CD14-positive monocyte (primary cell): Measurements from ENCODE around the gene SPRR2D. TPM values are rescaled to one million over a fixed set of nuclear protein-coding genes. Genes with fewer than 3 reads are reported as not detected.

Experiments
- DNase-seq, 3 donors: peaks; one replicate each; pipeline ENCODE4 v3.0.0-alpha.2; 2011 to 2022
- H2AFZ ChIP-seq: 2 replicates; pipeline ENCODE4 v1.6.0; 2012; ENCODE audit warnings: mild to moderate bottlenecking, low read depth, low read length, inconsistent platforms; ENCODE audit not compliant: insufficient read depth, poor library complexity, severe bottlenecking
- H3K27ac ChIP-seq, 2 donors: 1 replicate in 1 of 2; 2 replicates in 1 of 2; pipeline ENCODE4 v1.5.1; 2012 to 2013; ENCODE audit warnings: low read length in 2 of 2, control low read depth in 1 of 2, inconsistent platforms in 1 of 2, low read depth in 1 of 2, mild to moderate bottlenecking in 1 of 2
- H3K27me3 ChIP-seq, 2 donors: one replicate each; pipeline versions ENCODE4 v1.6.0 to v1.6.1; 2011 to 2013; ENCODE audit warnings: low read length in 2 of 2; ENCODE audit not compliant: control insufficient read depth in 2 of 2, insufficient read depth in 2 of 2
- H3K36me3 ChIP-seq, 2 donors: replicated peaks in 1 of 2; 1 replicate in 1 of 2; 2 replicates in 1 of 2; pipeline versions ENCODE4 v1.5.1 to v1.6.1; 2012 to 2013; ENCODE audit warnings: low read length in 2 of 2, control low read depth in 1 of 2, inconsistent platforms in 1 of 2, mild to moderate bottlenecking in 1 of 2; ENCODE audit not compliant: insufficient read depth in 2 of 2, control insufficient read depth in 1 of 2
- H3K4me1 ChIP-seq, 2 donors: 1 replicate in 1 of 2; 2 replicates in 1 of 2; pipeline versions ENCODE4 v1.5.1 to v1.6.1; 2012 to 2013; ENCODE audit warnings: low read length in 2 of 2, control low read depth in 1 of 2, inconsistent platforms in 1 of 2, mild to moderate bottlenecking in 1 of 2, moderate library complexity in 1 of 2; ENCODE audit not compliant: insufficient read depth in 2 of 2, control insufficient read depth in 1 of 2
- H3K4me2 ChIP-seq: replicated peaks from 2 replicates; pipeline ENCODE3; 2012; ENCODE audit warnings: low read length, moderate library complexity, mild to moderate bottlenecking; ENCODE audit not compliant: poor library complexity, severe bottlenecking; ENCODE audit errors: extremely low read depth
- H3K4me3 ChIP-seq, 3 experiments: fragments of 200-600 bp in 1 of 3; sonication (generic) in 1 of 3; replicated peaks in 1 of 3; 1 replicate in 2 of 3; 2 replicates in 1 of 3; pipeline ENCODE4 v1.5.1; 2011 to 2013; ENCODE audit warnings: low read length in 3 of 3, mild to moderate bottlenecking in 3 of 3, control low read depth in 2 of 3, low read depth in 2 of 3, inconsistent platforms in 1 of 3, moderate library complexity in 1 of 3
- H3K79me2 ChIP-seq: 2 replicates; pipeline ENCODE4 v1.6.0; 2012; ENCODE audit warnings: mild to moderate bottlenecking, control low read depth, inconsistent platforms, low read length, moderate library complexity; ENCODE audit not compliant: insufficient read depth
- H3K9ac ChIP-seq: 2 replicates; pipeline ENCODE4 v1.6.0; 2017; ENCODE audit warnings: low read length, mild to moderate bottlenecking; ENCODE audit not compliant: insufficient read depth, poor library complexity, severe bottlenecking
- H3K9me3 ChIP-seq, 2 donors: replicated peaks in 1 of 2; 1 replicate in 1 of 2; 2 replicates in 1 of 2; pipeline versions ENCODE4 v1.5.1 to v1.6.1; 2012 to 2013; ENCODE audit warnings: low read length in 2 of 2, control low read depth in 1 of 2; ENCODE audit not compliant: control insufficient read depth in 1 of 2, insufficient read depth in 1 of 2
- H4K20me1 ChIP-seq: 2 replicates; pipeline ENCODE4 v1.6.0; 2012; ENCODE audit warnings: mild to moderate bottlenecking, low read length, control low read depth, moderate library complexity; ENCODE audit not compliant: insufficient read depth
- H3K27ac Mint-ChIP-seq, 7 donors: one replicate each; pipeline ENCODE4 v1.8.0; 2020; ENCODE audit warnings: mild to moderate bottlenecking in 7 of 7, mixed read lengths in 7 of 7, moderate library complexity in 6 of 7, inconsistent platforms in 2 of 7
- H3K27me3 Mint-ChIP-seq, 3 donors: one replicate each; pipeline ENCODE4 v1.8.0; 2021 to 2022; ENCODE audit warnings: low read depth in 3 of 3, mild to moderate bottlenecking in 3 of 3, mixed read lengths in 3 of 3, moderate library complexity in 3 of 3, inconsistent platforms in 1 of 3
- H3K36me3 Mint-ChIP-seq, 2 donors: one replicate each; pipeline ENCODE4 v1.8.0; 2020; ENCODE audit warnings: mixed read lengths in 2 of 2, inconsistent platforms in 1 of 2, mild to moderate bottlenecking in 1 of 2
- H3K4me1 Mint-ChIP-seq: one replicate; pipeline ENCODE4 v1.8.0; 2020; ENCODE audit warnings: mild to moderate bottlenecking, mixed read lengths
- H3K4me3 Mint-ChIP-seq, 2 donors: one replicate each; pipeline ENCODE4 v1.8.0; 2020; ENCODE audit warnings: mild to moderate bottlenecking in 2 of 2, mixed read lengths in 2 of 2, moderate library complexity in 1 of 2
- H3K9me3 Mint-ChIP-seq, 7 donors: one replicate each; pipeline ENCODE4 v1.8.0; 2020 to 2022; ENCODE audit warnings: mixed read lengths in 7 of 7, mild to moderate bottlenecking in 6 of 7, moderate library complexity in 6 of 7, inconsistent platforms in 2 of 7
- WGBS: methylation state at CpG from one replicate; pipeline ENCODE4 v1.1.5; 2013; ENCODE audit warnings: missing lambda C conversion rate; ENCODE audit not compliant: insufficient coverage; 5-methylcytosine and 5-hydroxymethylcytosine counted together
- intact Hi-C, 2 donors: fragments of 100-400 bp; cut with micrococcal nuclease; formaldehyde crosslinking; loops; one replicate each; pipeline versions ENCODE4 v1.15.0 to v1.15.1; 2023
- polyA plus RNA-seq, 3 donors: library from polyadenylated mRNA; depleted of rRNA in 1 of 3; unstranded in 2 of 3; stranded (reverse) in 1 of 3; fragments of 300-500 nt in 2 of 3; fragments of >200 nt in 1 of 3; fragmentation: Illumina TruSeq in 2 of 3; gene quantifications; 1 replicate in 2 of 3; 2 replicates in 1 of 3; pipeline ENCODE4 v1.2.3, GENCODE V29; 2012 to 2021
- TF ChIP-seq, protein P1 (sequence below): fragments of 200-600 bp; IDR thresholded peaks from one replicate; pipeline ENCODE4 v1.8.0; 2022; ENCODE audit warnings: antibody characterized with exemption, mild to moderate bottlenecking

SPRR2D gene
- polyA plus RNA-seq, 3 donors: not detected

DNA sequence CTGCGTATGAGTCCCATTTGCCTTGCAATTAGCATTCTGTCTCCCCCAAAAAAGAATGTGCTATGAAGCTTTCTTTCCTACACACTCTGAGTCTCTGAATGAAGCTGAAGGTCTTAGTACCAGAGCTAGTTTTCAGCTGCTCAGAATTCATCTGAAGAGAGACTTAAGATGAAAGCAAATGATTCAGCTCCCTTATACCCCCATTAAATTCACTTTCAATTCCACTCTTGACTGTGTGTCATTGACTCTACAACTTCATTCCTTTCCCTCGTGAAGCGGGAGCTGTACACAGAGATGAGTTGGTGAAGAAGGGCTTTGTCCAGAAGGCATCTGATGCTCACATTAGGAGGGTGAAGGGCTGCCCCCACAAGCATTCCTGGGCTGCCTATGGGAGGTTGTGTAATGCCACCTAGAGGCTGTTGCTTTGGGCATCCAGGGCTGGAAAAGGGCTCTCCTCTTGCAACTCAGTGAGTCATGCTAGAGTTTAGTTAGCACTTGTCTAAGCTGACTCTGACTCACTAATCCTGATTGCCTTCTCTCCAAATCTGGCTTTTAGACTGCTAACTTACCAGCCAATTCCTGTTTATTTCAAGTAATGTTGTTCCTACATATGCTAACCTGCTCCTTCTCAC, 8.1 kb downstream of the SPRR2D start:
- Histone ChIP-seq H3K27ac (no peak overlapping the region), H2AFZ (no peak overlapping the region), H3K9me3 (no peaks in the 10 kb centered on the region), H4K20me1 (no peaks in the 10 kb centered on the region), H3K9ac (no peak overlapping the region), H3K36me3 (no peaks in the 10 kb centered on the region), H3K27me3 (no peaks in the 10 kb centered on the region), H3K4me2 (no peak overlapping the region), H3K4me3 (no peak overlapping the region), H3K79me2 (no peaks in the 10 kb centered on the region), H3K4me1 (no peaks in the 10 kb centered on the region)
- 0% methylated on average over 1 of the region's 3 CpGs for WGBS
- H3K4me1 Mint-ChIP-seq: no peaks in the 10 kb centered on the region
- H3K27ac Mint-ChIP-seq: no peak overlapping the region
- H3K9me3 Mint-ChIP-seq: peaks cover 0 to 4% (median 0%) of the 10 kb centered on the region in 7 donors
- peaks cover 2 to 17% (median 11%) of the 10 kb centered on the region in 3 donors for H3K27me3 Mint-ChIP-seq
- no peak overlapping the region for H3K4me3 Mint-ChIP-seq
- TF ChIP-seq, protein P1, sequence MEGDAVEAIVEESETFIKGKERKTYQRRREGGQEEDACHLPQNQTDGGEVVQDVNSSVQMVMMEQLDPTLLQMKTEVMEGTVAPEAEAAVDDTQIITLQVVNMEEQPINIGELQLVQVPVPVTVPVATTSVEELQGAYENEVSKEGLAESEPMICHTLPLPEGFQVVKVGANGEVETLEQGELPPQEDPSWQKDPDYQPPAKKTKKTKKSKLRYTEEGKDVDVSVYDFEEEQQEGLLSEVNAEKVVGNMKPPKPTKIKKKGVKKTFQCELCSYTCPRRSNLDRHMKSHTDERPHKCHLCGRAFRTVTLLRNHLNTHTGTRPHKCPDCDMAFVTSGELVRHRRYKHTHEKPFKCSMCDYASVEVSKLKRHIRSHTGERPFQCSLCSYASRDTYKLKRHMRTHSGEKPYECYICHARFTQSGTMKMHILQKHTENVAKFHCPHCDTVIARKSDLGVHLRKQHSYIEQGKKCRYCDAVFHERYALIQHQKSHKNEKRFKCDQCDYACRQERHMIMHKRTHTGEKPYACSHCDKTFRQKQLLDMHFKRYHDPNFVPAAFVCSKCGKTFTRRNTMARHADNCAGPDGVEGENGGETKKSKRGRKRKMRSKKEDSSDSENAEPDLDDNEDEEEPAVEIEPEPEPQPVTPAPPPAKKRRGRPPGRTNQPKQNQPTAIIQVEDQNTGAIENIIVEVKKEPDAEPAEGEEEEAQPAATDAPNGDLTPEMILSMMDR: no peak
- intact Hi-C loops: no loop called here
- H3K36me3 Mint-ChIP-seq: no peaks in the 10 kb centered on the region
- DNase-seq: no peak

DNA sequence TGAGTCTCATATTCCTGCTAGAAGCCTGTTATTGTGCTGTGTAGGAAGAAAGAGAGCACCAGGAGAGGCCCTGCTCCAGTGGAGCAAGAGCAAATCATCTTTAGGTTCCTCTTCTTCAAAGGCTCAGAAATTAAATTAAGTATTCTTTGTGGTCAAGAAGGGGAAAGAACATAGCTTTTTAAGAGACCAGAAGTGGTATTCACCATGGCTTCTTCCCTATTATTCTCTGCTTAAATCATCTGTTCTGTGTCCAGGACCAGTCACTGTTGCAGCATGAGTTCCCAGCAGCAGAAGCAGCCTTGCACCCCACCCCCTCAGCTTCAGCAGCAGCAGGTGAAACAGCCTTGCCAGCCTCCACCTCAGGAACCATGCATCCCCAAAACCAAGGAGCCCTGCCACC, 8.8 kb downstream of the SPRR2D start:
- Histone ChIP-seq H3K9ac (no peak overlapping the region), H3K27ac (no peak overlapping the region), H3K27me3 (no peaks in the 10 kb centered on the region), H3K36me3 (no peaks in the 10 kb centered on the region), H3K9me3 (no peaks in the 10 kb centered on the region), H3K79me2 (no peaks in the 10 kb centered on the region), H3K4me2 (no peak overlapping the region), H2AFZ (no peak overlapping the region), H3K4me1 (no peaks in the 10 kb centered on the region), H3K4me3 (no peak overlapping the region), H4K20me1 (no peaks in the 10 kb centered on the region)
- TF ChIP-seq, protein P1: no peak
- Mint-ChIP-seq H3K27me3 (peaks cover 2 to 13% (median 7%) of the 10 kb centered on the region in 3 donors), H3K4me3 (no peak overlapping the region), H3K27ac (no peak overlapping the region), H3K36me3 (no peaks in the 10 kb centered on the region), H3K4me1 (no peaks in the 10 kb centered on the region), H3K9me3 (peaks cover 0 to 4% (median 0%) of the 10 kb centered on the region in 7 donors)
- intact Hi-C loops: no loop called here
- DNase-seq: no peak
